Measurements from ENCODE around the gene PRPF18.
"Not testable (repeated sequence)": the region's sequence is repeated elsewhere in the genome, so short reads cannot be mapped to it uniquely, and the experiment has no call there.

PRPF18 gene

DNA sequence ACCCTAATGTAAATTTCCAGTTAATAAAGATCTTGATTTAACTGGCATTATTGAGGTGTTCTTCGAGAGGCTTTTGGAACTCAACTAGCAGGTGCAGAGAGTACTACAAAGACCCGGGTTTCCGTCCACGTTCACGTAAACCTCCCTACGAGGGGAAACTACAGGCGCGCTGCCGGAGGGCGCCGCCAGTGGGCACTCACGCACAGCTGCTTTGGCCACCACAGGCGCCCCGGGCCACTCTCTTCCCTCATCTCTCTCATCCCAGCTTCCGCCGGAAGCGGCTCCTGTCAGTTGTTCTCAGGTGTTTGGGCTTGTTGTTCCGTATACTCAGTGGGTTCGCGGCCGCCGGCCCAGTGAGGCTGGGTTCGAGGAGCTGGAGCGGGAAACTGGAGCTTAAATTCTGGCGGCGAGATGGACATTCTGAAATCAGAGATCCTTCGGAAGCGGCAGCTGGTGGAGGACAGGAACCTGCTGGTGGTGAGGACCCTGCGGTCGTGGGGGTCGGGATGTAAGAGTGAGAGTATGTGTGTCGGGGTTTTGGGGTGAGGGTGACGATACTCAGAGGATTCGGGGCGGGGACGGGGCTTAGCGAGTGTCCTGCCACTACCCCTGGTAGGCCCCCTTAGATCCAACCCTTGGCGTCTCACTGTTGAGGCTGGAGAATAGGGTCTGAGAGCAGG lies at the start of gene PRPF18:
Gene PRPF18, plus strand, starts transcription at position 290 of the 680 bp plus-strand sequence. Its CDS starts 122 bp downstream, at position 412.
- peak; percentile 85 for DNase-seq

DNA sequence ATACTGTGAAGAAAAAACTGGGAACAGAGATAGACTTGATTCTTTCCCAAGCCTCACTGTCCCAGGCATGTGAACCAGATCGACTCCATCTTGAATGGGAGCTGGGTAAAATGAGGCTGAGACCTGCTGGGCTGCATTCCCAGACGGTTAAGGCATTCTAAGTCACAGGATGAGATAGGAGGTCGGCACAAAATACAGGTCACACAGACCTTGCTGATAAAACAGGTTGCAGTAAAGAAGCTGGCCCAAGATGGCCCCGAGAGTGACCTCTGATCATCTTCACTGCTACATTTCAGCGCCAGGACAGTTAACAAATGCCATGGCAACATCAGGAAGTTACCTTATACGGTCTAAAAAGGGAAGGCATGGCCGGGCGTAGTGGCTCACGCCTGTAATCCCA lies 48.8 kb upstream of the PRPF18 start:
- DNase-seq = not testable (repeated sequence)

- no peak for DNase-seq
These were observed 44.2 kb upstream of the PRPF18 start for GRCh38 chr10:13542533-13542932.

DNA sequence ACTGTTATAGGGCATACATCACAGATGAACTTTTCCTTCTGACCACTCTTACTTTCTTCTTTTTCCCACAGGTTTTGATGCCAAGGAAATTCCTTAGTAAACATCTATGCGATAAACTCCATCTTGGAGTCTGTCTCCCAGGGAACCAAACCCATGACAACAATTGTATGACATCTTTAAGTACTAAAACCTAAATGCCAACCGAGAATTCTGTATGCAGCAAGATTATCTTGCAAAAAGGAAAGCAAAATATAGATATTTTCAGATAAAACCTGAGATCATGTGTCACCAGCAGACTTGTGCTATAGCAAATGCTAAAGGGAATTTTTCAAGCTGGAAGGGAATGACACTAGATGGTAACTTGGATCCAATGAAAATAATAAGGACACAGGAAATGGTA lies 36.0 kb upstream of the PRPF18 start:
- DNase-seq = no peak

- peak; percentile 50 for DNase-seq
These were observed 30.8 kb upstream of the PRPF18 start for GRCh38 chr10:13555884-13556510.

- no peak for DNase-seq
These were observed 27.6 kb upstream of the PRPF18 start for GRCh38 chr10:13559124-13559700.

GRCh38 chr10:13560597-13560996 lies 26.2 kb upstream of the PRPF18 start:
- no peak for DNase-seq

- DNase-seq = no peak
These were observed 23.0 kb upstream of the PRPF18 start for GRCh38 chr10:13563481-13564445.

DNA sequence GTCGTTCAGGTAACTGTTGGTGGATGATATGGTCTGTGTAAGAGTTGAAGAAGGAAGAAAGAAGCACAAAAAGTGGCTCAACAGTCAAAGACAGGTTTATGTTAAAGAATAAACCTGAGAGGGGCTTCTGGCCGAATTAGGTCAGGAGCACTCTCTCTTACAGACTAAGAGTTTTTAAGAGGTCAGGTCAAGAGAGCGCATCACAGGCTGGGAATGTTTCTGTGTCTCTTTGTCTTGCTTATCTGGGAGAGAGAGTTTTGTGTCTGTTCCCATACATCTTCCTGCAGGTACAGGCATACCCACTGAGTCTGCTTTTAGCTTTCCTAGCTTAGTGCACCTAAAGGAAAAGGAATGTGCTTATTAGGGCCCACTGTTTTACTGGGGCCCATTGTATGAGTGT lies 22.2 kb upstream of the PRPF18 start:
- no peak for DNase-seq

DNA sequence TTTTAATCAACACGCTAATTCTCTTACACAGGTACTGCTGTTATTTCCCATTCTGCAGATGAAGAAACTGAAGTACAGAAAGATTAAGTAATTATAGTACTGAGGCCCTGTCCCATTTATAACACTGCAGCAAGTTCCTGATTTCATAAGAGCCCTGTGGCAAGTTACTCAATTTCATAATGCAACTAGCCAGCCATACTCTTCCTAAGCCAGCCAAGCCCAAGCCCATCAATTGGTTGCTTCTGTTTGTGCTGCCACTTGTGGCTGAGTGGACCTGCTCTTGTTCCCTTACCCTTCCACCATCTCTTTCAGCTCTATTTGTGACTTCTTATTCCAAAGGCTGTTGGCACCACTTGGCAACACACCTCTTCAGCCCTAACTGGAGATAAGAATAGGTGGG lies 19.7 kb upstream of the PRPF18 start:
- DNase-seq = no peak

- no peak for DNase-seq
These were observed 15.2 kb upstream of the PRPF18 start for GRCh38 chr10:13571541-13571940.

DNA sequence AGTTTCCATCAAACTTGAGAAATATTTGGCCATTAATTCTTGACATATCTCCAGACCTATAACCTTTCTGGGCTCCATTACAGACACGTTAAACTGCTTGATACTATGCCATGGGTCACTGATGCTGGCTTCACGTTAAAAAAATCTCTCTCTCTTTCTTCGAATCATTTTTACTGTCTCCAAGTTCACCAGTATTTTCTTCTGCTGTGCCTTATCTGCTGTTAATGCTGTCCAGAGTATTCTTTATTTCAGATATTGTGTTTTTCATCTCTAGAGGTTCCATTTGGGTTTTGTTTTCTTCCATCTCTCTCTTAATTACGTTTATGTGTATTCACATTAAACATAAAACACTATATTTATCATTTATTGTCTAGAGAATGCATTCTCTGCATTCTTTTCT lies 12.8 kb upstream of the PRPF18 start:
- DNase-seq = no peak

DNA sequence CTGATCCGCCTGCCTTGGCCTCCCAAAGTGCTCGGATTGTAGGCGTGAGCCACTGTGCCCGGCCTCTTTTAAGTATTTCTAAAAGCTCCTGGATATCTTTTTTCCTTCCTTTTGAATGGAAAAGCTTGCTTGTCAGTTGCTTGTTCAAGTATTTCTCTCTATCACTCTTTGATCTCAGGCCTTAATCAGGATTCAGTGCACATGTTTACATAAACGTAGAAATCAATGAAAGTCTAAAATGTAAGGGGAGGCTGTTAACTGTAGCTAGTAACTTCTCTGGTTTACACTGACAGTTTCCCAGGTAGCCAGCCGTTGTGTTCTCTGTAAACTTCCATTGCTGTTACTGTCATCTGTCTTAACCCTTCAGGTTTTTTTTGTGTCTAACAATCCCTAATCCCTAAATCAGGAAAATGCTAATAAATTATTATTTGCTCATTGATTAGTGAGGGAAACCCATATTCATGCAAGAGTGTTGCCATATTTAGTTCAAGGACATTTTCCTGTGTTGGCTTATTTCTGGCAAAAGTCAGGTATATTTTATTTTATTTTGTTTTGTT lies 1.5 kb upstream of the PRPF18 start:
- no peak for DNase-seq

GRCh38 chr10:13585943-13586342 lies 822 bp upstream of the PRPF18 start:
- no peak for DNase-seq

DNA sequence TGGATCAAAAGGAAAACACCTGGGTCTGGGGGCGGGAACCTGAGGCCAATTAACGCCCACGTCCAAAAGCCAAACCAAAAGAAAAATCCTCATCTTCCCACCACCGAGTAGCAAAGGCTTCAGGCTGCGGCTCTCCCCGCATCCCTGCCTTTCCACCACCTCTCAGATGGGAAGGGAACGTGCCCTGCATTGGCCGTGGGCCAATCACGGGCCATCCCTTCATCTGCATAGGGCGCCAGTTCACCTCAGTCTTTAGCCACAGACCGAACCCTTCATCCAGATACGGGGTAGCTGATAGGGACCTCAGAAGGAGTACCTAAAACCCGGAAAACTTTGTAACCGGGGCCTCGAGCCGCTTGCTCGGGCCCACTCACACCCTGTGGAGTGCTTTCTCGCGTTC lies 626 bp downstream of the PRPF18 start:
- no peak for DNase-seq

GRCh38 chr10:13589316-13589715 lies 2.6 kb downstream of the PRPF18 start:
- no peak for DNase-seq

GRCh38 chr10:13590886-13591285 lies 4.1 kb downstream of the PRPF18 start:
- DNase-seq = no peak

GRCh38 chr10:13592306-13592705 lies 5.5 kb downstream of the PRPF18 start:
- no peak for DNase-seq

GRCh38 chr10:13593535-13593934 lies 6.8 kb downstream of the PRPF18 start:
- DNase-seq = no peak

DNA sequence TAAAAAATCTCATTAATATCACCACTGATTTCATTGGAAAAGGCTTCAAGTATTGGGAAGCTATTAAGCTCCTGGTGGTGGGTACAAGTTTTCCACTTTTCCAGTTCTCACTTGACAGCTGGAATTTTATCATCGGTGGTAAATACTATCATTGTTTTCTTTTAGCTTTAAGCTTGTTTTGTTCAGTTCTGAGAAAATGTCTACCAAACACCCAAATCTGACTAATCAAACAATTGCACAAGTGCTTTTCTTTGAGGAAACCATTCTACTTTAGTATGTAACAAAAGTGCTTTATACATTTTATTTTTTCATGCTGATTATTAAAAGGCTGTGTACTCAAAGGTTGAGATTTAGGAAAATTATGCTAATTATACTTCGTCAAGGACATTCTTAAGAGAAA lies 7.9 kb downstream of the PRPF18 start:
- DNase-seq = no peak

- no peak for DNase-seq
These were observed 11.1 kb downstream of the PRPF18 start for GRCh38 chr10:13597909-13598308.

DNA sequence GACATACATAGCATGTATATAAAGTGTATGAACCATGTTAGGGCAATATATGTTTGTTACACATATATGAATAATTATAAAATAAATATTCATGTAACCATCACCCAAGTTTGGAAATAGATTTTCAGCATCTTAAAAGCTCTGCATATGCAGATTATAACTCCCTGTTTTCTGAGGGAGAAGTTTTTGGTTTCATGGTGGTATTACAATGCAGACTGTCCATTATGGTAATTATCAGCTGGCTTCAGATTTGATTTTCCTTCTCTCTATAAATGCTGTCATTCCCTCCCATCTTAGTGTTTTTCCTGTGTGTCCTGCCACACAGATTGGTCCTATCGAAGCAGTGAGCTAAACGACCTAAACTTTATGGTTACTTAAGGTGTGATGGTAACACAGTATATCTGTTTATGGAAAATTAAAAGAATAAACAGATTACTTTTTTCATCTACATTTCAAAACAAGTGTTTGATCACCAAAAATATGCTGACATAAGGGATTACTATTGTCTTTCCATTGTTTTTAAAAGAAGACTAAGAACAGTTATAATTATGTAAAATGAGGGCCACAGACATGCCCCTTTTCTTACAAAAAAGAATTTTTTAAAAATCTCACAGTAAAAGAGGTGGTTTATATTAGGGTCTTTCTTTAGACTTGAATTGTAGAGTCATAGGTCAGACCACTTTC lies 17.7 kb downstream of the PRPF18 start:
- DNase-seq = no peak

All from NCI-H1694 treated with DMSO at 0.1 percent for 48 hours (cell line).